ENCODE results near the gene JMJD8.

- TF ChIP-seq POLR2A (IDR thresholded peaks at IDR 0.05): no peak
- TF ChIP-seq, protein P1, sequence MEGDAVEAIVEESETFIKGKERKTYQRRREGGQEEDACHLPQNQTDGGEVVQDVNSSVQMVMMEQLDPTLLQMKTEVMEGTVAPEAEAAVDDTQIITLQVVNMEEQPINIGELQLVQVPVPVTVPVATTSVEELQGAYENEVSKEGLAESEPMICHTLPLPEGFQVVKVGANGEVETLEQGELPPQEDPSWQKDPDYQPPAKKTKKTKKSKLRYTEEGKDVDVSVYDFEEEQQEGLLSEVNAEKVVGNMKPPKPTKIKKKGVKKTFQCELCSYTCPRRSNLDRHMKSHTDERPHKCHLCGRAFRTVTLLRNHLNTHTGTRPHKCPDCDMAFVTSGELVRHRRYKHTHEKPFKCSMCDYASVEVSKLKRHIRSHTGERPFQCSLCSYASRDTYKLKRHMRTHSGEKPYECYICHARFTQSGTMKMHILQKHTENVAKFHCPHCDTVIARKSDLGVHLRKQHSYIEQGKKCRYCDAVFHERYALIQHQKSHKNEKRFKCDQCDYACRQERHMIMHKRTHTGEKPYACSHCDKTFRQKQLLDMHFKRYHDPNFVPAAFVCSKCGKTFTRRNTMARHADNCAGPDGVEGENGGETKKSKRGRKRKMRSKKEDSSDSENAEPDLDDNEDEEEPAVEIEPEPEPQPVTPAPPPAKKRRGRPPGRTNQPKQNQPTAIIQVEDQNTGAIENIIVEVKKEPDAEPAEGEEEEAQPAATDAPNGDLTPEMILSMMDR (IDR thresholded peaks at IDR 0.05): no peak
These were observed 52.3 kb downstream of the JMJD8 start for GRCh38 chr16:631808-632358.
